Gastroesophageal sphincter (tissue), 3 donors: ENCODE data around the gene DPEP3.

Experiments used
- EP300 ChIP-seq: sonication (generic); formaldehyde crosslinking; IDR thresholded peaks from one replicate; pipeline ENCODE4 v1.6.1; 2017; ENCODE audit warnings: antibody characterized with exemption, mild to moderate bottlenecking
- POLR2A ChIP-seq, 2 donors: fragments of 450-650 bp; IDR thresholded peaks; one replicate each; pipeline ENCODE4 v1.6.1; 2017; ENCODE audit warnings: antibody characterized with exemption in 2 of 2, mild to moderate bottlenecking in 2 of 2, moderate library complexity in 1 of 2
- POLR2AphosphoS5 ChIP-seq: sonication (generic); formaldehyde crosslinking; IDR thresholded peaks from one replicate; pipeline ENCODE4 v1.6.1; 2017; ENCODE audit warnings: antibody characterized with exemption
- TF ChIP-seq, protein P1 (sequence below), 4 experiments: fragments of 200-600 bp in 2 of 4; fragments of 450-650 bp in 2 of 4; sonication (generic) in 1 of 4; IDR thresholded peaks; one replicate each; pipeline ENCODE4 v1.5.1; 2017 to 2019; ENCODE audit warnings: antibody characterized with exemption in 4 of 4, mild to moderate bottlenecking in 2 of 4, moderate library complexity in 2 of 4

DNA sequence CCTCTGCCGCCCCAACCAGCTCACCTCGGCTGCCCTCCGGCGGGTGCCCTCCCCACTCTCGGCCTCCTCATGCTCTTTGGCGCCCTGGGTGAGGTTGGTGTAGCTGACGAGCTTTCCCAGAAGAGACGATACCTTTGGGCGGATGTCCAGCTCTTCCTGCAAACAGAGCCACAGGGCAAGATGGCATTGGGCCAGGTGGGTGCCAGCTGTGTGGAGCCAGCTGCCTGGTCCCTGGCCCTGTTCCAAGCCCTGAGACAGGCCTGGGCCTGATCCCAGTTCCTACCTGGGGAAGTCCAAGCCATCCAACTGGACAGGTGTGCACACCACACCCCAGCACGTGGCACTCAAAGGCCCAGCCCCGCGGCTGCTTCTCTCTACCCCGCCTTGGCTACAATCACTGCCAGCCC lies 18.7 kb downstream of the DPEP3 start:
- TF ChIP-seq, protein P1, sequence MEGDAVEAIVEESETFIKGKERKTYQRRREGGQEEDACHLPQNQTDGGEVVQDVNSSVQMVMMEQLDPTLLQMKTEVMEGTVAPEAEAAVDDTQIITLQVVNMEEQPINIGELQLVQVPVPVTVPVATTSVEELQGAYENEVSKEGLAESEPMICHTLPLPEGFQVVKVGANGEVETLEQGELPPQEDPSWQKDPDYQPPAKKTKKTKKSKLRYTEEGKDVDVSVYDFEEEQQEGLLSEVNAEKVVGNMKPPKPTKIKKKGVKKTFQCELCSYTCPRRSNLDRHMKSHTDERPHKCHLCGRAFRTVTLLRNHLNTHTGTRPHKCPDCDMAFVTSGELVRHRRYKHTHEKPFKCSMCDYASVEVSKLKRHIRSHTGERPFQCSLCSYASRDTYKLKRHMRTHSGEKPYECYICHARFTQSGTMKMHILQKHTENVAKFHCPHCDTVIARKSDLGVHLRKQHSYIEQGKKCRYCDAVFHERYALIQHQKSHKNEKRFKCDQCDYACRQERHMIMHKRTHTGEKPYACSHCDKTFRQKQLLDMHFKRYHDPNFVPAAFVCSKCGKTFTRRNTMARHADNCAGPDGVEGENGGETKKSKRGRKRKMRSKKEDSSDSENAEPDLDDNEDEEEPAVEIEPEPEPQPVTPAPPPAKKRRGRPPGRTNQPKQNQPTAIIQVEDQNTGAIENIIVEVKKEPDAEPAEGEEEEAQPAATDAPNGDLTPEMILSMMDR (IDR thresholded peaks at IDR 0.05), result no peak
- TF ChIP-seq POLR2A (IDR thresholded peaks at IDR 0.05), result no peak
- no peak for TF ChIP-seq POLR2AphosphoS5
- no peak for TF ChIP-seq EP300
